ENCODE data around the gene CAV3.

The CAV3 gene

GRCh38 chr3:8756671-8757070 is 23.1 kb downstream of the CAV3 start:
- Histone ChIP-seq H3K27me3 (no peaks in the 10 kb centered on the region), H3K9me3 (no peaks in the 10 kb centered on the region), H3K4me3 (ENCODE audit: low read depth, low read length) (no peak overlapping the region), H3K4me1 (no peaks in the 10 kb centered on the region), H3K36me3 (no peaks in the 10 kb centered on the region)
- no peak for DNase-seq
- no peak for TF ChIP-seq CTCF (IDR thresholded peaks at IDR 0.05; ENCODE audit: low read depth, low read length)

- no peak for TF ChIP-seq CTCF (IDR thresholded peaks at IDR 0.05; ENCODE audit: low read depth, low read length)
Observed at GRCh38 chr3:8757551-8758518, 24.2 kb downstream of the CAV3 start.

GRCh38 chr3:8759038-8759707 is 25.6 kb downstream of the CAV3 start:
- no peak for TF ChIP-seq CTCF (IDR thresholded peaks at IDR 0.05; ENCODE audit: low read depth, low read length)
- DNase-seq, result no peak
- Histone ChIP-seq H3K27me3 (no peaks in the 10 kb centered on the region), H3K9me3 (no peaks in the 10 kb centered on the region), H3K4me3 (ENCODE audit: low read depth, low read length) (no peak overlapping the region), H3K36me3 (no peaks in the 10 kb centered on the region), H3K4me1 (no peaks in the 10 kb centered on the region)

More at GRCh38 chr3:8757551-8758518, 24.2 kb downstream of the CAV3 start:
- H3K4me1 ChIP-seq, result no peaks in the 10 kb centered on the region
- H3K9me3 ChIP-seq, result no peaks in the 10 kb centered on the region
- no peak for DNase-seq
- no peaks in the 10 kb centered on the region for H3K27me3 ChIP-seq
- no peak overlapping the region for H3K4me3 ChIP-seq (ENCODE audit: low read depth, low read length)
- no peaks in the 10 kb centered on the region for H3K36me3 ChIP-seq

- no peaks in the 10 kb centered on the region for H3K36me3 ChIP-seq
- no peaks in the 10 kb centered on the region for H3K4me1 ChIP-seq
- no peaks in the 10 kb centered on the region for H3K9me3 ChIP-seq
- H3K27me3 ChIP-seq, result no peaks in the 10 kb centered on the region
- no peak overlapping the region for H3K4me3 ChIP-seq (ENCODE audit: low read depth, low read length)
- DNase-seq, result no peak
- no peak for TF ChIP-seq CTCF (IDR thresholded peaks at IDR 0.05; ENCODE audit: low read depth, low read length)
Observed at GRCh38 chr3:8760091-8760490, 26.5 kb downstream of the CAV3 start.

- no peaks in the 10 kb centered on the region for H3K9me3 ChIP-seq
- TF ChIP-seq CTCF (IDR thresholded peaks at IDR 0.05; ENCODE audit: low read depth, low read length), result no peak
- H3K4me3 ChIP-seq (ENCODE audit: low read depth, low read length), result no peak overlapping the region
- no peaks in the 10 kb centered on the region for H3K36me3 ChIP-seq
- H3K4me1 ChIP-seq, result no peaks in the 10 kb centered on the region
- DNase-seq, result no peak
- H3K27me3 ChIP-seq, result no peaks in the 10 kb centered on the region
Observed at GRCh38 chr3:8760506-8760905, 26.9 kb downstream of the CAV3 start.

DNA sequence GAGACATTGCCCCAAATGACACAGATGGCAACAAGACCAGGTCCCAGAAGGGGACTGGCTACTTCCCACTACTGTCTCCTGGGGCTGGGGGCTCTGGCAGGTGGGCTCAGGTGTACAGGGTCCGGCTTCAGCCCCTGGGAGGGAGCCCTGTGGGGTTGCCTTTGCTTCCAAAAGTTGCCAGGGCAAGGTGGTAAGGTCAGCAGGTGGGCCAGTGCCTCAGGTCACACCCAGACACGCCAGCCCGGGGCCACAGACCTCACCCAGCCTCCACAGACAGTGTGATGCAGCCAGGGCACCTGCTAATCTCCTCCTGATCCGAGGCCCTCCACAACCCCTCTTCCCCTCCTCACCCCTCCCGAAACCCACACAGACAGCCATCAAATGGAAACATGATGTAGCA is 28.3 kb downstream of the CAV3 start:
- H3K27me3 ChIP-seq, result no peaks in the 10 kb centered on the region
- H3K4me1 ChIP-seq, result no peaks in the 10 kb centered on the region
- no peaks in the 10 kb centered on the region for H3K9me3 ChIP-seq
- H3K4me3 ChIP-seq (ENCODE audit: low read depth, low read length), result no peak overlapping the region
- TF ChIP-seq CTCF (IDR thresholded peaks at IDR 0.05; ENCODE audit: low read depth, low read length), result no peak
- no peaks in the 10 kb centered on the region for H3K36me3 ChIP-seq
- DNase-seq, result no peak

All from BE2C (cell line).